Measurements from ENCODE around the gene DNMT3A.

GRCh38 chr2:25330937-25331336 lies 10.8 kb downstream of the DNMT3A start:
- TF ChIP-seq POLR2AphosphoS5 (IDR thresholded peaks at IDR 0.05) = no peak
- TF ChIP-seq POLR2A (IDR thresholded peaks at IDR 0.05) = no peak
- TF ChIP-seq CTCF (IDR thresholded peaks at IDR 0.05 in 8 of 11, conservative IDR thresholded peaks at IDR 0.05 in 3 of 11) = no peak
